IPS DF 6.9 (cell line): ENCODE results near the gene PLA2G4B.

Source experiments
- DNase-seq: peaks from one replicate; pipeline ENCODE4 v3.0.0-alpha.2; 2013; ENCODE audit warnings: low read depth, low spot score
- H3K27ac ChIP-seq: one replicate; pipeline ENCODE4 v1.5.1; 2013; ENCODE audit warnings: low read length, control low read depth
- H3K27me3 ChIP-seq: 2 replicates; pipeline ENCODE4 v1.6.1; 2013; ENCODE audit warnings: mild to moderate bottlenecking, low read length; ENCODE audit not compliant: control insufficient read depth, insufficient read depth
- H3K36me3 ChIP-seq: 2 replicates; pipeline ENCODE4 v1.6.1; 2013; ENCODE audit warnings: low read length; ENCODE audit not compliant: control insufficient read depth, insufficient read depth
- H3K4me1 ChIP-seq: 2 replicates; pipeline ENCODE4 v1.6.1; 2013; ENCODE audit warnings: low read length; ENCODE audit not compliant: control insufficient read depth, insufficient read depth
- H3K4me3 ChIP-seq: 2 replicates; pipeline ENCODE4 v1.5.1; 2013; ENCODE audit warnings: mild to moderate bottlenecking, low read length
- H3K9me3 ChIP-seq: 2 replicates; pipeline ENCODE4 v1.6.1; 2013; ENCODE audit warnings: low read length, inconsistent platforms; ENCODE audit not compliant: control insufficient read depth, insufficient read depth
- WGBS: extraction: QIAGEN DNeasy Blood & Tissue Kit; methylation state at CpG from one replicate; pipeline ENCODE4 v1.1.7; 2013; ENCODE audit warnings: mixed read lengths, missing lambda C conversion rate; ENCODE audit not compliant: insufficient read length, insufficient coverage; 5-methylcytosine and 5-hydroxymethylcytosine counted together

PLA2G4B gene

GRCh38 chr15:41858756-41859155, 20.1 kb downstream of the PLA2G4B start:
- Histone ChIP-seq H3K4me3 (no peak overlapping the region), H3K27ac (no peak overlapping the region), H3K4me1 (no peaks in the 10 kb centered on the region), H3K36me3 (no peaks in the 10 kb centered on the region; the same call in 1 of the 2 replicates), H3K9me3 (no peaks in the 10 kb centered on the region), H3K27me3 (no peaks in the 10 kb centered on the region)
- no CpG with 5 or more reads among the region's 15 CpGs for WGBS
- DNase-seq = no peak

- H3K36me3 ChIP-seq = no peaks in the 10 kb centered on the region; the same call in 1 of the 2 replicates
- DNase-seq = no peak
- no peak overlapping the region for H3K27ac ChIP-seq
- no peaks in the 10 kb centered on the region for H3K4me1 ChIP-seq
- no CpG with 5 or more reads among the region's 15 CpGs for WGBS
- H3K4me3 ChIP-seq = no peak overlapping the region
- H3K9me3 ChIP-seq = no peaks in the 10 kb centered on the region
- H3K27me3 ChIP-seq = no peaks in the 10 kb centered on the region
These were observed 21.6 kb downstream of the PLA2G4B start for GRCh38 chr15:41860049-41860828.

GRCh38 chr15:41861736-41862356, 23.2 kb downstream of the PLA2G4B start:
- no peak overlapping the region for H3K4me3 ChIP-seq
- no CpG with 5 or more reads among the region's 18 CpGs for WGBS
- no peaks in the 10 kb centered on the region for H3K4me1 ChIP-seq
- no peak for DNase-seq
- H3K27ac ChIP-seq = no peak overlapping the region
- no peaks in the 10 kb centered on the region for H3K9me3 ChIP-seq
- H3K36me3 ChIP-seq = no peaks in the 10 kb centered on the region; the same call in 1 of the 2 replicates
- H3K27me3 ChIP-seq = no peaks in the 10 kb centered on the region

DNA sequence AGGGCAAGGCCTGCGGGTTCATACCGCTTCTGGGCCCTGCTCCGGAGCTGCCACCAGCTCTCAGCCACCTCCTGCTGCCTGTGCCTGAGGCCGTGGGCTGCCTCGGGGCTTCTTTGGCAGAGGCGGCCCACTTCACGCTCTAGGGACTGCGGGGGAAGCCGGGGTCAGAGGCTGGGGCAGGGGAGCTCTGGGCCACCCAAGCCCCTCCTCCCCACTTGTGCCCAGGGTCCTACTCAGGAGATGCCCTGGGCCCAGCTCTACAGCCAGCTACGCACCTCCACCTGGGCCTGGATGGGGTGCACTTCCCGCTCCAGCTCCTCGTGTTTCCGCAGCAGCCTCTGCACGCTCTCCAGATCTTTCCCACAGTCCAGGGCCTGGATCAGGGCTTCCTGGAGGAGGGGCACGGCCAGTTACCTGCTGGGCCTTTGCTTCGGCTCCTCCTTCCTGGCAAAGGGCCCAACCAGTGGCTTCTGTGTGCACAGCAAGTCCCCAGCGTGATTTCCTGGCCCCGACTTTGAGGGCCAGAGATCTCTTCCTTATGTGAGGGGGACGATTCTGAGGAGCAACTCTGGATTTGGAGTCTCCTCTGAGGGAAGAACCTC, 24.0 kb downstream of the PLA2G4B start:
- WGBS = no CpG with 5 or more reads among the region's 19 CpGs
- H3K9me3 ChIP-seq = no peaks in the 10 kb centered on the region
- no peak overlapping the region for H3K27ac ChIP-seq
- no peak for DNase-seq
- no peaks in the 10 kb centered on the region; the same call in 1 of the 2 replicates for H3K36me3 ChIP-seq
- H3K4me3 ChIP-seq = no peak overlapping the region
- H3K27me3 ChIP-seq = no peaks in the 10 kb centered on the region
- no peaks in the 10 kb centered on the region for H3K4me1 ChIP-seq

DNA sequence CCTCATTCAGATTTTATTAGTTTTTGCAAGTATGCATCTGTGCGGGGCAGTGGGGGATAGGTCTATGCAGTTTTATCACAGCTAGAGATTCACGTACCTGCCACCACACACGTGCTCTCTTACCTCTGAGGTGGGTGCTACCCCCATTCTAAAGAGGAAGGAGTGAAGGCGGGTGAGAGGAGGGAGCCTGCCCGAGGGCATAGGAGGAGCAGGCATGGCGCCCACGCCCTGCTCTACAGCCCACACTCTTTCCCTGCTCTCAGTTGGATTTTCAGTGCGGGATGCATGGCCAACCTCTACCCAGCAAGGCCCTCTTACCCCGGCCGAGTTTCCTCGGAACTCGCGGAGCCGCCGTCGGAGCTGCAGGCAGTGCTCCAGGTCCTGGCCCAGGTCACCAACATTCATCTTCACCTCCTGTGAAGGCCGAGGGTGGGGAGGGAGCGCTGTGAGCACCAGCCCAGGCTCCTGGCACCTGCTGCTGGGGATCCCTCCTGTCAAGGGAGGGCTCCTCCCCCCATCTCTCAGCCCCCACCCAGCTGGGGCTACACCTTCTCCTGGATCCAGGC, 26.9 kb downstream of the PLA2G4B start:
- Histone ChIP-seq H3K27ac (no peak overlapping the region), H3K9me3 (no peaks in the 10 kb centered on the region), H3K4me1 (no peaks in the 10 kb centered on the region), H3K36me3 (no peaks in the 10 kb centered on the region), H3K4me3 (no peak overlapping the region), H3K27me3 (no peaks in the 10 kb centered on the region)
- WGBS = no CpG with 5 or more reads among the region's 18 CpGs
- DNase-seq = no peak

DNA sequence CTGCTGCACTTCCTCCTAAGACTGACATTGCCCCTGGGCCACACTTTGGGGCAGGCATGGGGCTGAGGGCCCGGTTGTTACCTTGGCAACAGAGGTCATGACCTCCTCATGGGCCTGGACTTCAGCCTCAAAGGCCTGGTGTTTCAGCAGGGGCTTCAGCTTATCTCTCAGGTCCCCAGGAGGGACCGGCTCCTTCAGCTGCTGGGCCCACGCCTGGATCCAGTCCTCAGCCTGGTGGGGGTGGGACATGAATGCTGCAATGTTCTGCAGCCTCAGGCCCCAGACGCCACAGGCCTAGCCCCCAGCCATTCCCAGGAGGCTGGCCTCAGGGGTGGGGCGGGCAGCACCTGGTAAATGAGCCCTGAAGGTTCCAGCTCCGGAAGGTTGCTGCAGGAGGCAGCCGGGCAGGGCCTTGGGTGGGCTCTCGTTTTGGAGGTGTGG, 27.6 kb downstream of the PLA2G4B start:
- no peak for DNase-seq

GRCh38 chr15:41866872-41867579, 28.4 kb downstream of the PLA2G4B start:
- no peak overlapping the region for H3K4me3 ChIP-seq
- no peak for DNase-seq
- no peaks in the 10 kb centered on the region for H3K36me3 ChIP-seq
- H3K4me1 ChIP-seq = no peaks in the 10 kb centered on the region
- WGBS = no CpG with 5 or more reads among the region's 25 CpGs
- no peaks in the 10 kb centered on the region for H3K9me3 ChIP-seq
- H3K27ac ChIP-seq = no peak overlapping the region
- H3K27me3 ChIP-seq = no peaks in the 10 kb centered on the region

More for the DNA sequence above, 27.6 kb downstream of the PLA2G4B start:
- H3K27me3 ChIP-seq = no peaks in the 10 kb centered on the region
- H3K4me3 ChIP-seq = no peak overlapping the region
- no peaks in the 10 kb centered on the region for H3K36me3 ChIP-seq
- no peak overlapping the region for H3K27ac ChIP-seq
- WGBS = no CpG with 5 or more reads among the region's 8 CpGs
- no peaks in the 10 kb centered on the region for H3K9me3 ChIP-seq
- no peaks in the 10 kb centered on the region for H3K4me1 ChIP-seq

DNA sequence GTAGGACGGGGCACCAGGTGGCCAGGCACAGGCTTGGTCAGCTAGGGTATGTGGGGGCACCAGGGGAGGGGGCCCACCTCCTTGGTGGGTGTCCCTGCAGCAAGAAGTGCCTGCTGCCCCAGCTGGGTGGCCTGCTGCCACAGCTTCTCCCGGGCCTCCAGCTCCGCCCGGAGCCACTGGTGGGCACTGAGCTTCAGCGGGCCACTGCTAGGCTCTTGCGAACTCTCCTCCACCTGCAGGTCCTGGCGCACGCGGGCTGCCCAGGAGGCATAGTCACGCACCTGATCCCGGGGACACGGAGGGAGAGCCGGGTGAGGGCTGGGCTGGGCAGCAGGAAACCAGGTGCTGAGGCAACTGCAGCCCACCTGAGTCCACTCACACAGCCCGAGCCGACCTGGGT, 29.7 kb downstream of the PLA2G4B start:
- no CpG with 5 or more reads among the region's 15 CpGs for WGBS
- no peak overlapping the region for H3K27ac ChIP-seq

DNA sequence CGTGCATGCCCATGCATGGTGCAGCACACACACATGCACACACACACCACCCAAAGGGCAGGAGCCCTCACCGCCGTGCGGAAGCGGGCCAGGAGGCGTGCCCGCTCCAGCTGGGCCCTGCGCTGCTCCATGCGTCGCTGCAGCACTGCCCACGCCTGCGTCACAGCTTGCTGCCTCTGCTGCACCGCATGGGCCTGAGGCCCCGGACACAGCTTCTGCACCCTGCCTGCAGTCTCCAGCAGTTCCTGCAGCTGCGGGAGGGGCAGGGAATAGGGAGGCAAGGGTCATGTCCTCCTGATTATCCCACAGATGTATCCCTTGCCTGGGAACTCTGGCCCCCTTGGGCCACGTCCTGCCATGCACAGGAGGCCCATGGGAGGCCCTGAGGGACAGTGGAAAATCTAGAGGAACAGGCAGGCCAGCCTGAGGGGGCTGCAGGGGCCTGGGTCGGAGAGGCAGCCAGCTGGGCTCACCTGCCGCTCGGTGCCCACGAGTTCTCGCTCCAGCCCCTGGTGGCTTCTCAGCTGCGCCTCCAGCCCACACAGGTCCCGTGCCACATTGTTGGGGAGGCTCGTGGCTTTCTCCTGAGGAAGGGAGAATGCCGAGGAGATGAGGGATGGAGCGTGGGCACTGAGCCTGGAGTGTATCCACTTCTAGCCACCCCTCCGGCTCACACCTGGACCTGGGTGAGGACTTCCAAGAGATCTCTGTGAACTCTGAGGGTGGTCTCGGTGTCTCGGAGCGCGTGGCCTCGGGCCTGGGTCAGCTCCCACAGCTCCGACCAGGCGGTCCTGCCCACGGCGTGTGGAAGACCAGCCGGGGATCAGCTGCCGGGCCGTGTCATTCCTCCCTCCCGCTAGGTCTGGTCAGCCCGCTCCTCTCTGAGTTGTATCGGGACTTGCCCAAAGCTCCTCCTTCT, 31.4 kb downstream of the PLA2G4B start:
- Histone ChIP-seq H3K9me3 (no peaks in the 10 kb centered on the region), H3K4me3 (no peak overlapping the region), H3K27ac (no peak overlapping the region), H3K36me3 (no peaks in the 10 kb centered on the region), H3K27me3 (no peaks in the 10 kb centered on the region), H3K4me1 (no peaks in the 10 kb centered on the region)
- WGBS = no CpG with 5 or more reads among the region's 42 CpGs
- DNase-seq = no peak

More for the DNA sequence above, 29.7 kb downstream of the PLA2G4B start:
- no peak for DNase-seq
- H3K36me3 ChIP-seq = no peaks in the 10 kb centered on the region
- H3K27me3 ChIP-seq = no peaks in the 10 kb centered on the region
- no peaks in the 10 kb centered on the region for H3K9me3 ChIP-seq
- H3K4me3 ChIP-seq = no peak overlapping the region
- no peaks in the 10 kb centered on the region for H3K4me1 ChIP-seq
